GM23248 (cell line): Measurements from ENCODE around the gene CCDC8.

Source experiments
- EZH2 ChIP-seq: fragments of 200-600 bp; sonication (generic); IDR thresholded peaks from 2 replicates; pipeline ENCODE4 v1.6.1; 2018; ENCODE audit warnings: antibody characterized with exemption, mild to moderate bottlenecking; ENCODE audit not compliant: insufficient read depth, poor library complexity, severe bottlenecking
- EZH2phosphoT487 ChIP-seq: fragments of 200-600 bp; sonication (generic); IDR thresholded peaks from 2 replicates; pipeline ENCODE4 v1.6.1; 2018; ENCODE audit warnings: antibody characterized with exemption, moderate library complexity, mild to moderate bottlenecking, low read depth; ENCODE audit not compliant: insufficient read depth

DNA sequence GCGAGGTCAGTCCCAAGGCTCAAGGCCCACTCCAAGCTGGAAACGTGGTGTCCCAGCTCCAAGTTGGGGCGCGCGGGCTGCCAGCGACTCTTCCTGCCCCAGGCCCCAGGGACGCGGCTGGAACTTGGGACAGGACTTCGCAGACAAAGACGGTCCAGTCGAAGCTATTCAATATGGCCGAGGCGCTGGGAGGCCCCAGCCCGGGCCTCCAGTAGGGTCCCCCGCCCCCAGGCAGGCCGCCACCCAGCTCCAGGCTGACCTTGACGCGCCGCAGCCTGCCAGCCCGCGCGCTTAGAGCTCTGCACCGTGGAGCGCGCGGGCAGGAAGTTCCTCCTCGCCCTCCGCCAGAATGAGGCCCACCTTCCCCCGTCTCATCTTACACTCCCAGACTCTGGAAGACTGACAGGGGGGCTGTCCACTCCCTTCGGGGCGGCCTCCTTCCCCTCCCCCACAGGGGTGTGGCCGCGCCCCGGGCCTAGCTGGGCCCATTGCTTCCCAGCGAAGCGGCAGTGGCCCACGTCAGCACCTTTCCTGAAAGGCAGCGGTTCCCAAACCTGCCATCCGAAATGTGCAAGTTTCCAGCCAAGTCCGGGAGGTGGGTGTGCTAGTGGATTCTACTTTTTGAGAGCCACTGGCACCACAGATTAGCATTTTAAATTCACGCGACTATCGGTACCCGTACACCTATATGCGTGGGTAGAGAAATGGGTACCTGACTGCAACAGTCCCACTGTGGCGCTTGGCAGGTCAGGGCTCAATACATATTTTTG, at the start of gene CCDC8:
- TF ChIP-seq EZH2 (no peak), EZH2phosphoT487 (no peak)
